HepG2 (cell line): Measurements from ENCODE around the gene ELAC1. TPM values are rescaled to one million over a fixed set of nuclear protein-coding genes. Genes with fewer than 3 reads are reported as not detected.

Experiments
- AGO1 ChIP-seq: fragments of 200-400 bp; formaldehyde crosslinking; IDR thresholded peaks from 2 replicates; pipeline ENCODE4 v1.6.1; 2017; ENCODE audit warnings: mild to moderate bottlenecking, low read depth, low read length, moderate library complexity; ENCODE audit not compliant: poor library complexity, severe bottlenecking
- HOXA3 ChIP-seq: sonication (generic); formaldehyde crosslinking; IDR thresholded peaks from 2 replicates; pipeline ENCODE4 v1.5.0; 2020; ENCODE audit warnings: missing genetic modification reagents
- KLF13 ChIP-seq: sonication (generic); formaldehyde crosslinking; IDR thresholded peaks from 2 replicates; pipeline ENCODE4 v1.4.0; 2020; ENCODE audit warnings: mild to moderate bottlenecking, missing genetic modification reagents
- SP4 ChIP-seq: sonication (generic); formaldehyde crosslinking; IDR thresholded peaks from 2 replicates; pipeline ENCODE4 v1.8.1; 2023; ENCODE audit warnings: mild to moderate bottlenecking, missing genetic modification reagents
- ZBTB3 ChIP-seq: sonication (generic); formaldehyde crosslinking; IDR thresholded peaks from 2 replicates; pipeline ENCODE4 v1.4.0; 2020; ENCODE audit warnings: low read depth, mild to moderate bottlenecking, moderate library complexity, missing genetic modification reagents, borderline replicate concordance
- ZBTB7A ChIP-seq: sonication (generic); formaldehyde crosslinking; IDR thresholded peaks from 2 replicates; pipeline ENCODE4 v1.8.0; 2022; ENCODE audit warnings: mild to moderate bottlenecking, missing genetic modification reagents
- ZNF101 ChIP-seq: sonication (generic); formaldehyde crosslinking; IDR thresholded peaks from 2 replicates; pipeline ENCODE4 v1.4.0; 2020; ENCODE audit warnings: mild to moderate bottlenecking, low read depth, missing genetic modification reagents, borderline replicate concordance
- ZNF282 ChIP-seq: fragments of 450-650 bp; IDR thresholded peaks from 2 replicates; pipeline ENCODE4 v1.6.1; 2018; ENCODE audit not compliant: partially characterized antibody
- ZNF331 ChIP-seq: sonication (generic); formaldehyde crosslinking; IDR thresholded peaks from 2 replicates; pipeline ENCODE4 v1.4.0; 2020; ENCODE audit warnings: missing genetic modification reagents
- ZNF543 ChIP-seq: sonication (generic); formaldehyde crosslinking; IDR thresholded peaks from 2 replicates; pipeline ENCODE4 v1.4.0; 2020; ENCODE audit warnings: mild to moderate bottlenecking, missing genetic modification reagents
- ZNF546 ChIP-seq: sonication (generic); formaldehyde crosslinking; conservative IDR thresholded peaks from 2 replicates; pipeline ENCODE4 v1.8.1; 2023; ENCODE audit warnings: mild to moderate bottlenecking, missing genetic modification reagents
- ZNF564 ChIP-seq: sonication (generic); formaldehyde crosslinking; IDR thresholded peaks from 2 replicates; pipeline ENCODE4 v1.8.1; 2023; ENCODE audit warnings: mild to moderate bottlenecking, missing genetic modification reagents
- ZNF713 ChIP-seq: sonication (generic); formaldehyde crosslinking; IDR thresholded peaks from 2 replicates; pipeline ENCODE4 v1.4.0; 2020; ENCODE audit warnings: mild to moderate bottlenecking, missing genetic modification reagents
- polyA plus RNA-seq, 8 experiments: library from polyadenylated mRNA; depleted of rRNA in 3 of 8; stranded (reverse) in 7 of 8; unstranded in 1 of 8; fragments of >200 nt; fragmentation: Illumina TruSeq in 4 of 8; extraction: Trizol in 4 of 8; gene quantifications; 2 replicates each; pipeline versions ENCODE4 v1.2.1 to v1.2.3, GENCODE V29; 2011 to 2016; ENCODE audit warnings: low read depth in 4 of 8, missing spikeins in 1 of 8, mixed read lengths in 1 of 8; ENCODE audit not compliant: insufficient read depth in 1 of 8
- total RNA-seq, 5 experiments: library from RNA; depleted of rRNA; stranded (reverse); fragments of >200 nt; fragmentation: Illumina TruSeq; extraction: Trizol; gene quantifications; 2 replicates each; pipeline ENCODE4 v1.2.3, GENCODE V29; 2016; ENCODE audit warnings: low read depth in 1 of 5
- TF ChIP-seq, protein P1 (sequence below): sonication (generic); formaldehyde crosslinking; IDR thresholded peaks from 2 replicates; pipeline ENCODE4 v1.4.0; 2020; ENCODE audit warnings: missing genetic modification reagents, borderline replicate concordance
- TF ChIP-seq, protein P2 (sequence below): sonication (generic); formaldehyde crosslinking; IDR thresholded peaks from 2 replicates; pipeline ENCODE4 v1.4.0; 2020; ENCODE audit warnings: missing genetic modification reagents, borderline replicate concordance
- TF ChIP-seq, protein P3 (sequence below): sonication (generic); formaldehyde crosslinking; IDR thresholded peaks from 2 replicates; pipeline ENCODE4; 2020; ENCODE audit warnings: missing genetic modification reagents, mild to moderate bottlenecking, borderline replicate concordance
- TF ChIP-seq, protein P4 (sequence below): sonication (generic); formaldehyde crosslinking; IDR thresholded peaks from 2 replicates; pipeline ENCODE4 v1.5.0; 2020; ENCODE audit warnings: mild to moderate bottlenecking, low read depth, missing genetic modification reagents, borderline replicate concordance
- TF ChIP-seq, protein P5 (sequence below): IDR thresholded peaks from 2 replicates; pipeline ENCODE4 v1.6.1; 2016; ENCODE audit warnings: missing genetic modification reagents, missing compliant biosample characterization

The ELAC1 gene
- total and polyA plus RNA-seq, 2 of the 13 experiments (the other 11 are each of a cell fraction or from before 2014, with no cell fraction given) = 1.9 to 3.6 TPM

DNA sequence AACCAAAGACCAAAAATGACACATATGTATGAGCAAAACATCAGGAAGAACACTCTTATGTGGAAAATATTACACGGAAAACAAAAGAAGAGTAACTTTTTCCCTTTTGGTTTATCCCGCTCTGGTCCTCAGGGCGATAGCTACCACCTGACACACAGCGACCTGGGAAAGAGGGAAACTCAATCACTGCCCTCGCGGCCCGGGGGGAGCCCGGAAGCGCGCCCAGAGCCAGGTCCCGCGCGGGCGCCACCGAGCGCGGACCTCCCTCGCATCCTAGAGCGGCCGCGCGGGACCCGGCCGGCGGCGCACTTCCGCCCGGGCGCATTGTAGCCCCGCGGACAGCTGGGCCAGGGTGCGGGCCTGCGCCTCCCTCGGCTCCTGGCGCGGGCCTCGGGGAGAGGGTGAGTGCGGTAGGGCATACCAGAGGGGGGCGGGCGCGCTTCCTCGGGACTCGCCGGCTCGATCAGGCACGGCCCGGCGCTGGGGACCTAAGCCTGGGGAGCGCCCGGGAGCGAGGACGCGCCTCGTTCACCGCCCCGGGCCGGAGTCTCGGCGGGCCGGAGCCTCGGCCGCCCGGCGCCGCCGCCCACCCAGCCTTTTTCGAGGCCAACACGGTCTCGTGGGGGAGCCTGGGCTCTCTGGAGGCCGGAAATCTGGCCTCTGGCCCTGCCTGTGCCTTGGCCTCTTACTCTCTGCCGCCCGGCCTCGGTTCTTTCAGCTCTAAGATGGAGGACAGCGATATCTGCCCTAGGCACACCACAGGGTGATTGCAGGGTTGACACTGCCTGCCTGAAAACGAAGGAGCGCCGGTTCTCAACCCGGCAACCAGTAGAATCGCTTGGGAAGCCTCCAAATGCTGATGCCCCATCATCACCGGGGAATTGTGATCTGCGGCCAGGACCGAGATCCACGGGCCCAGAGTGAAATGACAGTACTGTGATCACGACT is at the start of gene ELAC1 (continued):
- TF ChIP-seq, protein P1, sequence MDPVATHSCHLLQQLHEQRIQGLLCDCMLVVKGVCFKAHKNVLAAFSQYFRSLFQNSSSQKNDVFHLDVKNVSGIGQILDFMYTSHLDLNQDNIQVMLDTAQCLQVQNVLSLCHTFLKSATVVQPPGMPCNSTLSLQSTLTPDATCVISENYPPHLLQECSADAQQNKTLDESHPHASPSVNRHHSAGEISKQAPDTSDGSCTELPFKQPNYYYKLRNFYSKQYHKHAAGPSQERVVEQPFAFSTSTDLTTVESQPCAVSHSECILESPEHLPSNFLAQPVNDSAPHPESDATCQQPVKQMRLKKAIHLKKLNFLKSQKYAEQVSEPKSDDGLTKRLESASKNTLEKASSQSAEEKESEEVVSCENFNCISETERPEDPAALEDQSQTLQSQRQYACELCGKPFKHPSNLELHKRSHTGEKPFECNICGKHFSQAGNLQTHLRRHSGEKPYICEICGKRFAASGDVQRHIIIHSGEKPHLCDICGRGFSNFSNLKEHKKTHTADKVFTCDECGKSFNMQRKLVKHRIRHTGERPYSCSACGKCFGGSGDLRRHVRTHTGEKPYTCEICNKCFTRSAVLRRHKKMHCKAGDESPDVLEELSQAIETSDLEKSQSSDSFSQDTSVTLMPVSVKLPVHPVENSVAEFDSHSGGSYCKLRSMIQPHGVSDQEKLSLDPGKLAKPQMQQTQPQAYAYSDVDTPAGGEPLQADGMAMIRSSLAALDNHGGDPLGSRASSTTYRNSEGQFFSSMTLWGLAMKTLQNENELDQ (CRISPR knock-in tag) = no peak
- no peak for TF ChIP-seq ZNF546
- TF ChIP-seq ZBTB3 (CRISPR knock-in tag) = 0 out of 2 replicates have a peak, but pooled peaks have one; percentile 62
- TF ChIP-seq ZNF282 = no peak
- TF ChIP-seq ZNF101 (CRISPR knock-in tag) = no peak
- peak; percentile 63; the same call in 1 of the 2 replicates for TF ChIP-seq ZNF564 (CRISPR knock-in tag)
- peak; percentile 58; the same call in 1 of the 2 replicates for TF ChIP-seq ZNF331
- TF ChIP-seq, protein P2, sequence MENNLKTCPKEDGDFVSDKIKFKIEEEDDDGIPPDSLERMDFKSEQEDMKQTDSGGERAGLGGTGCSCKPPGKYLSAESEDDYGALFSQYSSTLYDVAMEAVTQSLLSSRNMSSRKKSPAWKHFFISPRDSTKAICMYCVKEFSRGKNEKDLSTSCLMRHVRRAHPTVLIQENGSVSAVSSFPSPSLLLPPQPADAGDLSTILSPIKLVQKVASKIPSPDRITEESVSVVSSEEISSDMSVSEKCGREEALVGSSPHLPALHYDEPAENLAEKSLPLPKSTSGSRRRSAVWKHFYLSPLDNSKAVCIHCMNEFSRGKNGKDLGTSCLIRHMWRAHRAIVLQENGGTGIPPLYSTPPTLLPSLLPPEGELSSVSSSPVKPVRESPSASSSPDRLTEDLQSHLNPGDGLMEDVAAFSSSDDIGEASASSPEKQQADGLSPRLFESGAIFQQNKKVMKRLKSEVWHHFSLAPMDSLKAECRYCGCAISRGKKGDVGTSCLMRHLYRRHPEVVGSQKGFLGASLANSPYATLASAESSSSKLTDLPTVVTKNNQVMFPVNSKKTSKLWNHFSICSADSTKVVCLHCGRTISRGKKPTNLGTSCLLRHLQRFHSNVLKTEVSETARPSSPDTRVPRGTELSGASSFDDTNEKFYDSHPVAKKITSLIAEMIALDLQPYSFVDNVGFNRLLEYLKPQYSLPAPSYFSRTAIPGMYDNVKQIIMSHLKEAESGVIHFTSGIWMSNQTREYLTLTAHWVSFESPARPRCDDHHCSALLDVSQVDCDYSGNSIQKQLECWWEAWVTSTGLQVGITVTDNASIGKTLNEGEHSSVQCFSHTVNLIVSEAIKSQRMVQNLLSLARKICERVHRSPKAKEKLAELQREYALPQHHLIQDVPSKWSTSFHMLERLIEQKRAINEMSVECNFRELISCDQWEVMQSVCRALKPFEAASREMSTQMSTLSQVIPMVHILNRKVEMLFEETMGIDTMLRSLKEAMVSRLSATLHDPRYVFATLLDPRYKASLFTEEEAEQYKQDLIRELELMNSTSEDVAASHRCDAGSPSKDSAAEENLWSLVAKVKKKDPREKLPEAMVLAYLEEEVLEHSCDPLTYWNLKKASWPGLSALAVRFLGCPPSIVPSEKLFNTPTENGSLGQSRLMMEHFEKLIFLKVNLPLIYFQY = peak; percentile 52; the same call in 1 of the 2 replicates
- TF ChIP-seq, protein P3, sequence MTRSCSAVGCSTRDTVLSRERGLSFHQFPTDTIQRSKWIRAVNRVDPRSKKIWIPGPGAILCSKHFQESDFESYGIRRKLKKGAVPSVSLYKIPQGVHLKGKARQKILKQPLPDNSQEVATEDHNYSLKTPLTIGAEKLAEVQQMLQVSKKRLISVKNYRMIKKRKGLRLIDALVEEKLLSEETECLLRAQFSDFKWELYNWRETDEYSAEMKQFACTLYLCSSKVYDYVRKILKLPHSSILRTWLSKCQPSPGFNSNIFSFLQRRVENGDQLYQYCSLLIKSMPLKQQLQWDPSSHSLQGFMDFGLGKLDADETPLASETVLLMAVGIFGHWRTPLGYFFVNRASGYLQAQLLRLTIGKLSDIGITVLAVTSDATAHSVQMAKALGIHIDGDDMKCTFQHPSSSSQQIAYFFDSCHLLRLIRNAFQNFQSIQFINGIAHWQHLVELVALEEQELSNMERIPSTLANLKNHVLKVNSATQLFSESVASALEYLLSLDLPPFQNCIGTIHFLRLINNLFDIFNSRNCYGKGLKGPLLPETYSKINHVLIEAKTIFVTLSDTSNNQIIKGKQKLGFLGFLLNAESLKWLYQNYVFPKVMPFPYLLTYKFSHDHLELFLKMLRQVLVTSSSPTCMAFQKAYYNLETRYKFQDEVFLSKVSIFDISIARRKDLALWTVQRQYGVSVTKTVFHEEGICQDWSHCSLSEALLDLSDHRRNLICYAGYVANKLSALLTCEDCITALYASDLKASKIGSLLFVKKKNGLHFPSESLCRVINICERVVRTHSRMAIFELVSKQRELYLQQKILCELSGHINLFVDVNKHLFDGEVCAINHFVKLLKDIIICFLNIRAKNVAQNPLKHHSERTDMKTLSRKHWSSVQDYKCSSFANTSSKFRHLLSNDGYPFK (CRISPR knock-in tag) = no peak
- no peak for TF ChIP-seq ZBTB7A (CRISPR knock-in tag)
- no peak for TF ChIP-seq KLF13
- TF ChIP-seq AGO1 = no peak
- peak; percentile 78 for TF ChIP-seq HOXA3 (CRISPR knock-in tag)
- TF ChIP-seq, protein P4, sequence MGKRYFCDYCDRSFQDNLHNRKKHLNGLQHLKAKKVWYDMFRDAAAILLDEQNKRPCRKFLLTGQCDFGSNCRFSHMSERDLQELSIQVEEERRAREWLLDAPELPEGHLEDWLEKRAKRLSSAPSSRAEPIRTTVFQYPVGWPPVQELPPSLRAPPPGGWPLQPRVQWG (CRISPR knock-in tag) = no peak
- TF ChIP-seq ZNF543 = peak; percentile 55; the same call in 1 of the 2 replicates
- TF ChIP-seq ZNF713 (CRISPR knock-in tag) = no peak
- TF ChIP-seq SP4 = peak; percentile 56
- TF ChIP-seq, protein P5, sequence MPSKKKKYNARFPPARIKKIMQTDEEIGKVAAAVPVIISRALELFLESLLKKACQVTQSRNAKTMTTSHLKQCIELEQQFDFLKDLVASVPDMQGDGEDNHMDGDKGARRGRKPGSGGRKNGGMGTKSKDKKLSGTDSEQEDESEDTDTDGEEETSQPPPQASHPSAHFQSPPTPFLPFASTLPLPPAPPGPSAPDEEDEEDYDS (CRISPR knock-in tag) = no peak
